Epithelial cell of umbilical artery (primary cell): ENCODE measurements around the gene DNAJC16. TPM values are rescaled to one million over a fixed set of nuclear protein-coding genes. Genes with fewer than 3 reads are reported as not detected.

Experiments
- total RNA-seq: library from RNA; depleted of rRNA; stranded (reverse); fragments of >200 nt; gene quantifications from 2 replicates; pipeline ENCODE4 v1.2.3, GENCODE V29; 2014

The DNAJC16 gene
- total RNA-seq = 9.7 and 10.0 TPM in 2 replicates

GRCh38 chr1:15526490-15527339 lies at the start of gene DNAJC16:
DNAJC16 (plus strand) TSS chr1:15526848; CDS start chr1:15529106, 2,258 bp downstream.

DNA sequence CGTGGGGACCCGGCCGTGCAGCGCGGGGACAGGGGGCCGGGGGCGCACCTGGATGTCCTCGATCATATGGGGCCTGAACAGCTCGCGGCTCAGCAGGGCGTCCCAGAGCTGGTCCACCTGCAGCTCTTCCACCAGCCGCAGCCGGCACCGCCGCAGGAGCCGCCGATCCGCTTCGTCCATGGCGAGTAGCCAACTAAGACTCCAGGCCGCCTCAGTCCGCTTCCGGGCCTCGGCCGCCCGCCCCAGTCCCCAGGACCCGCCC lies 2.7 kb upstream of the DNAJC16 start, which contains the start of gene CASP9:
TSS of gene CASP9 (minus strand) at position 195 of the 262 bp plus-strand sequence. CDS start at position 180, 15 bp downstream.

GRCh38 chr1:15584489-15585363 lies 58.1 kb downstream of the DNAJC16 start, which contains the start of gene AGMAT:
AGMAT (minus strand) TSS chr1:15585051; CDS start chr1:15584967, 84 bp downstream.

DNA sequence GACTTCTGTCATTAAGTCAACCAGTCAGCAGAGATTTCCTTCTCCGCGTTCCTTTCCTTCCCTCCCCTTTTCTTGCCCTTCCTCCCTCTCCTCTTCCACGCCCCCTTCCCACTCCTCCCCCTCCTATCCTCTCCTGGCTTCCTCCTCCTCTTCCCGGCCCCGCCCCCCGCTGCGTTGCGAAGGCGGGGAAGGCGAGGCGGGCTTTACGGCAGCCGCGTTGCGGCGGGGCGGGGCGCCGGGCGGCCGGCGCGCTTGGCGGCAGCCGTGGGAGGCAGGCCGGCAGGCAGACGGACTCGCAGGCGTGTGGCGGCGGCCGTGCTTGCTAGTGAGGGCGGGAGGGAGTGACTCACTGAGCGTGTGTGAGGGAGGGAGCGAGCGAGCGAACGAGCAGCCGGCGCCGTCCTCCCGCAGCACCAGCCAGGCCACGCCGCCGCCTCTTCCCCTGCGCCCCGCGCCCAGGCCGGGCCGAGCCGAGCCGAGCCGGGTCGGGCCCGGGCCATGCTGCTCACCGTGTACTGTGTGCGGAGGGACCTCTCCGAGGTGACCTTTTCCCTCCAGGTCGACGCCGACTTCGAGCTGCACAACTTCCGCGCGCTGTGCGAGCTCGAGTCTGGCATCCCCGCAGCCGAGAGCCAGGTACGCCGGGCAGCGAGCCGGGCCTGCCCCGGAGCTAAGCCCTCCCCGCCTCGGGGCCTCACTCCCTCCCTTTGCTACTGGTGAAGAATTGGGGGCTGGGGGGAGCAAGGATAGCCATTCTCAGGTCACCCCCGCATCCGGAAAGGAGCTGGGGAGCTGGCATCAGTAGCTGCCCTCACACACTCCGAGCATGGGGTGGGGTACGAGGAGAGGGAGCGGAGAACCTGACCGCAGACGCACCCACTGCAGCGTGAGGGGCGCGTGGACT lies 90.8 kb downstream of the DNAJC16 start, which contains the start of gene DDI2:
TSS of gene DDI2 (plus strand) at position 286 of the 904 bp plus-strand sequence. CDS start at position 499, 213 bp downstream.

Other genes with a start within 250 kb of the DNAJC16 start
- 58.8 and 103 TPM in 2 replicates for gene EFHD2, start 117.0 kb upstream of the DNAJC16 start, total RNA-seq
- not detected in 2 replicates for gene CTRC, start 88.4 kb upstream of the DNAJC16 start, total RNA-seq
- gene CELA2A, start 70.1 kb upstream of the DNAJC16 start, total RNA-seq = not detected in 2 replicates
- not detected in 2 replicates for gene CELA2B, start 50.7 kb upstream of the DNAJC16 start, total RNA-seq
- 7.1 and 9.4 TPM in 2 replicates for gene CASP9, start 2.6 kb upstream of the DNAJC16 start, total RNA-seq
- 2.3 and 3.0 TPM in 2 replicates for gene AGMAT, start 58.2 kb downstream of the DNAJC16 start, total RNA-seq
- gene DDI2, start 90.6 kb downstream of the DNAJC16 start, total RNA-seq = 13.2 and 15.3 TPM in 2 replicates
- 38.0 and 38.1 TPM in 2 replicates for gene PLEKHM2, start 157.5 kb downstream of the DNAJC16 start, total RNA-seq
- gene SLC25A34, start 209.4 kb downstream of the DNAJC16 start, total RNA-seq = 0.61 TPM in 1 of 2 replicates, not detected in the other
- not detected in 2 replicates for gene TMEM82, start 215.7 kb downstream of the DNAJC16 start, total RNA-seq
- 333 and 446 TPM in 2 replicates for gene FBLIM1, start 231.9 kb downstream of the DNAJC16 start, total RNA-seq